SK-MEL-5 (cell line): ENCODE data around the gene SYAP1. TPM values are rescaled to one million over a fixed set of nuclear protein-coding genes. Genes with fewer than 3 reads are reported as not detected.
A peak's percentile ranks its signal among the peaks of the same experiment; 100 is the strongest.
"Not testable (repeated sequence)": the region's sequence is repeated elsewhere in the genome, so short reads cannot be mapped to it uniquely, and the experiment has no call there.

Experiments used
- DNase-seq: peaks from one replicate; pipeline ENCODE4 v3.0.0-alpha.2; 2016; ENCODE audit warnings: low read depth, low spot score
- in situ Hi-C: cut with HindIII; loops from 2 replicates; pipeline ENCODE4 v1.10.0; 2016; ENCODE audit warnings: low sequenced_read_pairs, high pct_unique_total_duplicates, low pct_unique_long_range_greater_than_20kb
- total RNA-seq: library from RNA; depleted of rRNA; stranded (reverse); fragments of >200 nt; shearing (Covaris generic); gene quantifications from 2 replicates; pipeline ENCODE4 v1.2.3, GENCODE V29; 2014

Gene SYAP1
- total RNA-seq, 1 experiment from 2014 or later: 33.7 TPM

GRCh38 chrX:16762579-16762978 is 43.2 kb downstream of the SYAP1 start:
- in situ Hi-C loops: no loop called here

GRCh38 chrX:16765594-16765993 is 46.2 kb downstream of the SYAP1 start:
- in situ Hi-C loops: no loop called here
- DNase-seq: no peak

More at GRCh38 chrX:16762579-16762978, 43.2 kb downstream of the SYAP1 start:
- DNase-seq: no peak

GRCh38 chrX:16770970-16771482 is 51.6 kb downstream of the SYAP1 start:
- DNase-seq: no peak
- in situ Hi-C loops: no loop called here

- DNase-seq: peak; percentile 72
- in situ Hi-C loops: no loop called here
Observed at GRCh38 chrX:16771483-16772398, 52.3 kb downstream of the SYAP1 start.

GRCh38 chrX:16772460-16772859 is 53.0 kb downstream of the SYAP1 start:
- DNase-seq: peak; percentile 21
- in situ Hi-C loops: no loop called here

- no peak for DNase-seq
- in situ Hi-C loops: no loop called here
Observed at GRCh38 chrX:16774746-16775145, 55.3 kb downstream of the SYAP1 start.

GRCh38 chrX:16778545-16778944 is 59.1 kb downstream of the SYAP1 start:
- in situ Hi-C loops: no loop called here
- DNase-seq: peak; percentile 34

- no peak for DNase-seq
- in situ Hi-C loops: no loop called here
Observed at GRCh38 chrX:16778993-16779392, 59.6 kb downstream of the SYAP1 start.

- in situ Hi-C loops, DNase-seq: not testable (repeated sequence)
Observed at GRCh38 chrX:16779815-16780214, 60.4 kb downstream of the SYAP1 start.

GRCh38 chrX:16783452-16783851 is 64.0 kb downstream of the SYAP1 start:
- in situ Hi-C loops: no loop called here
- DNase-seq: no peak

- DNase-seq, in situ Hi-C loops: not testable (repeated sequence)
Observed at GRCh38 chrX:16784440-16784839, 65.0 kb downstream of the SYAP1 start.

GRCh38 chrX:16785247-16786138 is 66.1 kb downstream of the SYAP1 start:
- in situ Hi-C loops: no loop called here
- no peak for DNase-seq

- in situ Hi-C loops: no loop called here
- DNase-seq: peak; percentile 98
Observed at GRCh38 chrX:16786139-16786790, 66.9 kb downstream of the SYAP1 start, which contains the start of gene TXLNG. Gene TXLNG, plus strand, starts transcription at chrX:16786466. Its CDS starts 22 bp downstream, at chrX:16786488.

GRCh38 chrX:16786791-16787735 is 67.7 kb downstream of the SYAP1 start:
- in situ Hi-C loops: no loop called here
- no peak for DNase-seq

- no peak for DNase-seq
- in situ Hi-C loops: no loop called here
Observed at GRCh38 chrX:16788477-16788876, 69.1 kb downstream of the SYAP1 start.

- in situ Hi-C loops: no loop called here
- no peak for DNase-seq
Observed at GRCh38 chrX:16796298-16796697, 76.9 kb downstream of the SYAP1 start.

GRCh38 chrX:16797358-16797757 is 77.9 kb downstream of the SYAP1 start:
- DNase-seq: no peak
- in situ Hi-C loops: no loop called here
